Aorta (tissue), 5 donors: ENCODE results near the gene TMEM185A. TPM values are rescaled to one million over a fixed set of nuclear protein-coding genes. Genes with fewer than 3 reads are reported as not detected.
A peak's percentile ranks its signal among the peaks of the same experiment; 100 is the strongest.
"Not testable (repeated sequence)": the region's sequence is repeated elsewhere in the genome, so short reads cannot be mapped to it uniquely, and the experiment has no call there.

Source experiments
- ATAC-seq: fragments of 200-7000 bp; cut with Tn5 transposase; one replicate; pipeline ENCODE4 v1.9.1; 2022; ENCODE audit warnings: moderate library complexity; ENCODE audit not compliant: low FRiP score
- DNase-seq, 2 donors: peaks; one replicate each; pipeline ENCODE4 v3.0.0-alpha.2; 2020
- H3K27ac ChIP-seq, 2 donors: one replicate each; pipeline ENCODE4 v1.5.1; 2013; ENCODE audit warnings: low read length in 2 of 2, mild to moderate bottlenecking in 2 of 2, moderate library complexity in 2 of 2, control low read depth in 1 of 2, inconsistent platforms in 1 of 2, low read depth in 1 of 2
- H3K27me3 ChIP-seq, 2 donors: one replicate each; pipeline ENCODE4 v1.6.1; 2013; ENCODE audit warnings: control low read depth in 1 of 2, low read length in 1 of 2, mild to moderate bottlenecking in 1 of 2, moderate library complexity in 1 of 2; ENCODE audit not compliant: insufficient read depth in 2 of 2, control insufficient read depth in 1 of 2
- H3K36me3 ChIP-seq, 2 donors: one replicate each; pipeline ENCODE4 v1.6.1; 2013; ENCODE audit warnings: control low read depth in 1 of 2, low read length in 1 of 2, mild to moderate bottlenecking in 1 of 2; ENCODE audit not compliant: insufficient read depth in 2 of 2, control insufficient read depth in 1 of 2
- H3K4me1 ChIP-seq, 2 donors: one replicate each; pipeline ENCODE4 v1.6.1; 2013; ENCODE audit warnings: low read length in 2 of 2, control low read depth in 1 of 2, mild to moderate bottlenecking in 1 of 2, moderate library complexity in 1 of 2; ENCODE audit not compliant: insufficient read depth in 2 of 2, control insufficient read depth in 1 of 2
- H3K4me3 ChIP-seq, 2 donors: one replicate each; pipeline ENCODE4 v1.5.1; 2013; ENCODE audit warnings: low read length in 2 of 2, control low read depth in 1 of 2, mild to moderate bottlenecking in 1 of 2
- H3K9me3 ChIP-seq: one replicate; pipeline ENCODE4 v1.6.1; 2013; ENCODE audit warnings: mild to moderate bottlenecking, low read length; ENCODE audit not compliant: control insufficient read depth
- WGBS, 2 donors: extraction: QIAGEN DNeasy Blood & Tissue Kit; methylation state at CpG; one replicate each; pipeline ENCODE4 v1.1.7; 2013; 5-methylcytosine and 5-hydroxymethylcytosine counted together
- intact Hi-C, 2 donors: fragments of 100-400 bp; cut with DNase I; formaldehyde crosslinking; loops; one replicate each; pipeline versions ENCODE4 v1.14.2 to v1.15.0; 2022
- polyA plus RNA-seq, 2 donors: library from polyadenylated mRNA; stranded (reverse); fragments of 200-250 nt; gene quantifications; one replicate each; pipeline ENCODE4 v1.2.3, GENCODE V29; 2013
- total RNA-seq, 2 donors: library from RNA; stranded (reverse); fragmentation: NEBNext Ultra II Directional; extraction: Animal tissue kit (Norgen Biotek cat#: 25700); gene quantifications; one replicate each; pipeline ENCODE4 v1.2.1, GENCODE V29; 2021
- donor health status: healthy with polysubstance abuse.
- donor health status: Bipolar disorder and iron deficiency.
- donor health status: DM: no; HTN: no; CAD: no.
- donor health status: DM: no; HTN: no; CAD: no.
- donor health status: DM: yes; HTN: yes; CAD: no.

TMEM185A gene
- total and polyA plus RNA-seq, 4 donors = 5.5 to 34.6 (median 22.3) TPM

- DNase-seq (no peak), ATAC-seq (peak; percentile 28)
- intact Hi-C loops = loop anchor here in 1 of 2 donors (5.0 to 10.0 kb wide), 2 partner anchors 66 to 108 kb away; no protein-coding TSS in a partner anchor
- H3K36me3 ChIP-seq = no peaks in the 10 kb centered on the region
- H3K4me3 ChIP-seq = peak overlapping the region; percentile 27 to 82
- H3K9me3 ChIP-seq = no peaks in the 10 kb centered on the region
- WGBS, 2 donors = 7 to 27% methylated on average over 16 of the region's 16 CpGs
- no peaks in the 10 kb centered on the region for H3K27me3 ChIP-seq
- H3K4me1 ChIP-seq = no peaks in the 10 kb centered on the region
- no peak overlapping the region for H3K27ac ChIP-seq
Observed at GRCh38 chrX:149630681-149631233, 835 bp downstream of the TMEM185A start.

GRCh38 chrX:149629730-149630387 is 1.7 kb downstream of the TMEM185A start:
- 71 to 86% methylated on average over 5 of the region's 5 CpGs for WGBS, 2 donors
- Histone ChIP-seq H3K27me3 (no peaks in the 10 kb centered on the region), H3K9me3 (no peaks in the 10 kb centered on the region), H3K4me3 (no peak overlapping the region), H3K4me1 (no peaks in the 10 kb centered on the region), H3K27ac (no peak overlapping the region), H3K36me3 (no peaks in the 10 kb centered on the region)
- ATAC-seq (no peak), DNase-seq (no peak)
- intact Hi-C loops = loop anchor here (5.0 to 10.0 kb wide), 2 partner anchors 65 to 108 kb away; no protein-coding TSS in a partner anchor

GRCh38 chrX:149628768-149629167 is 2.8 kb downstream of the TMEM185A start:
- intact Hi-C loops = loop anchor here in 1 of 2 donors (10.0 kb wide), 1 partner anchor 64 kb away; no protein-coding TSS in a partner anchor
- no peak overlapping the region for H3K4me3 ChIP-seq
- no peak overlapping the region for H3K27ac ChIP-seq
- no peaks in the 10 kb centered on the region for H3K9me3 ChIP-seq
- WGBS, 2 donors = 73 to 99% methylated on average over 2 of the region's 2 CpGs
- no peak for DNase-seq
- H3K27me3 ChIP-seq = no peaks in the 10 kb centered on the region
- ATAC-seq = no peak
- no peaks in the 10 kb centered on the region for H3K4me1 ChIP-seq
- no peaks in the 10 kb centered on the region for H3K36me3 ChIP-seq

- H3K36me3 ChIP-seq = no peaks in the 10 kb centered on the region
- ATAC-seq (no peak), DNase-seq (no peak)
- intact Hi-C loops = loop anchor here in 1 of 2 donors (10.0 kb wide), 1 partner anchor 63 kb away; no protein-coding TSS in a partner anchor
- H3K4me1 ChIP-seq = no peaks in the 10 kb centered on the region
- H3K9me3 ChIP-seq = no peaks in the 10 kb centered on the region
- WGBS, 2 donors = 94% methylated on average over 3 of the region's 3 CpGs
- H3K27me3 ChIP-seq = no peaks in the 10 kb centered on the region
- no peak overlapping the region for H3K27ac ChIP-seq
- H3K4me3 ChIP-seq = no peak overlapping the region
Observed at GRCh38 chrX:149628280-149628679, 3.3 kb downstream of the TMEM185A start.

- not testable (repeated sequence) for H3K36me3 ChIP-seq, H3K4me3 ChIP-seq, H3K27ac ChIP-seq, DNase-seq, H3K4me1 ChIP-seq, H3K27me3 ChIP-seq, H3K9me3 ChIP-seq, ATAC-seq
- intact Hi-C loops = loop anchor here in 1 of 2 donors (10.0 kb wide), 1 partner anchor 62 kb away; no protein-coding TSS in a partner anchor
- 68 to 84% methylated on average over 8 of the region's 8 CpGs for WGBS, 2 donors
Observed at GRCh38 chrX:149626829-149627228, 4.8 kb downstream of the TMEM185A start.

- H3K27ac ChIP-seq, ATAC-seq, DNase-seq, H3K27me3 ChIP-seq, H3K36me3 ChIP-seq, H3K4me1 ChIP-seq, H3K4me3 ChIP-seq, H3K9me3 ChIP-seq: not testable (repeated sequence)
- intact Hi-C loops = loop anchor here in 1 of 2 donors (10.0 kb wide), 1 partner anchor 55 kb away; no protein-coding TSS in a partner anchor
- WGBS, 2 donors = no CpG with 5 or more reads among the region's 1 CpG
Observed at GRCh38 chrX:149619662-149620061, 11.9 kb downstream of the TMEM185A start.

- no peak for DNase-seq
- Histone ChIP-seq H3K4me1 (no peaks in the 10 kb centered on the region), H3K36me3 (no peaks in the 10 kb centered on the region), H3K27ac (no peak overlapping the region), H3K27me3 (no peaks in the 10 kb centered on the region), H3K9me3 (no peaks in the 10 kb centered on the region), H3K4me3 (no peak overlapping the region)
- no peak for ATAC-seq
- intact Hi-C loops = no loop called here
- 65 to 90% methylated on average over 3 of the region's 3 CpGs for WGBS, 2 donors
Observed at GRCh38 chrX:149618871-149619270, 12.7 kb downstream of the TMEM185A start.

- ATAC-seq (no peak), DNase-seq (no peak)
- Histone ChIP-seq H3K9me3 (no peaks in the 10 kb centered on the region), H3K27me3 (no peaks in the 10 kb centered on the region), H3K4me1 (no peaks in the 10 kb centered on the region), H3K36me3 (no peaks in the 10 kb centered on the region), H3K27ac (no peak overlapping the region), H3K4me3 (no peak overlapping the region)
- intact Hi-C loops = no loop called here
- WGBS, 2 donors = 53 to 93% methylated on average over 1 of the region's 1 CpG
Observed at GRCh38 chrX:149611623-149612175, 19.9 kb downstream of the TMEM185A start.
